ENCODE results near the gene MED29. TPM values are rescaled to one million over a fixed set of nuclear protein-coding genes. Genes with fewer than 3 reads are reported as not detected.
A peak's percentile ranks its signal among the peaks of the same experiment; 100 is the strongest.

The MED29 gene
- total and polyA plus RNA-seq, 2 of the 13 experiments (the other 11 are each of a cell fraction or from before 2014, with no cell fraction given) = 14.0 to 19.7 TPM

- TF ChIP-seq AGO2 (optimal IDR thresholded peaks at IDR 0.05; ENCODE audit: low read depth, low read length) (peak; percentile 31), HOXA7 (CRISPR knock-in tag; IDR thresholded peaks at IDR 0.05) (no peak), HNRNPK (IDR thresholded peaks at IDR 0.05; ENCODE audit: low read depth, low read length, poor library complexity, severe bottlenecking) (peak; percentile 80), BHLHE40 (IDR thresholded peaks at IDR 0.05; ENCODE audit: low read length) (0 out of 2 replicates have a peak, but pooled peaks have one; percentile 19), TRIM24 (CRISPR knock-in tag; IDR thresholded peaks at IDR 0.05) (no peak), EP300 (IDR thresholded peaks at IDR 0.05; ENCODE audit: low read depth in 2 of 2, low read length in 2 of 2) (no peak), EP300 (CRISPR knock-in tag; IDR thresholded peaks at IDR 0.05; ENCODE audit: borderline replicate concordance) (0 out of 2 replicates have a peak, but pooled peaks have one; percentile 19), ZNF160 (CRISPR knock-in tag; IDR thresholded peaks at IDR 0.05) (0 out of 2 replicates have a peak, but pooled peaks have one; percentile 7), ZBTB38 (CRISPR knock-in tag; IDR thresholded peaks at IDR 0.05) (peak; percentile 99), FOXA1 (IDR thresholded peaks at IDR 0.05) (no peak), FOXA1 (CRISPR knock-in tag; IDR thresholded peaks at IDR 0.05) (peak; percentile 67), HOXA3 (CRISPR knock-in tag; IDR thresholded peaks at IDR 0.05) (peak; percentile 73)
Measured at GRCh38 chr19:39402346-39403300, 11.4 kb downstream of the MED29 start (continued).

Measured in HepG2 (cell line).